ENCODE data around the gene SEMA4A.
A peak's percentile ranks its signal among the peaks of the same experiment; 100 is the strongest.
"Not testable (repeated sequence)": the region's sequence is repeated elsewhere in the genome, so short reads cannot be mapped to it uniquely, and the experiment has no call there.

SEMA4A gene

GRCh38 chr1:156195853-156196252 is 42.5 kb downstream of the SEMA4A start:
- DNase-seq, result no peak

GRCh38 chr1:156196445-156196844 is 43.1 kb downstream of the SEMA4A start:
- no peak for DNase-seq

- DNase-seq, result no peak
These were observed 45.5 kb downstream of the SEMA4A start for GRCh38 chr1:156198831-156199349.

GRCh38 chr1:156200044-156200443 is 46.7 kb downstream of the SEMA4A start:
- no peak for DNase-seq

- DNase-seq, result no peak
These were observed 49.9 kb downstream of the SEMA4A start for GRCh38 chr1:156203331-156203730.

GRCh38 chr1:156204686-156205085 is 51.3 kb downstream of the SEMA4A start:
- DNase-seq, result no peak

- no peak for DNase-seq
These were observed 57.9 kb downstream of the SEMA4A start for GRCh38 chr1:156211243-156211642.

GRCh38 chr1:156212130-156212529 is 58.7 kb downstream of the SEMA4A start:
- DNase-seq, result peak in 1 of 3 experiments; percentile 31

- DNase-seq, result peak; percentile 98 to 99 (median 98)
These were observed 59.7 kb downstream of the SEMA4A start, which contains the start of gene PMF1 for GRCh38 chr1:156212833-156213643. TSS of gene PMF1 (plus strand) at chr1:156213007. CDS start at chr1:156213016, 9 bp downstream.

GRCh38 chr1:156213644-156213966 is 60.2 kb downstream of the SEMA4A start:
- no peak for DNase-seq

GRCh38 chr1:156214024-156214748 is 60.8 kb downstream of the SEMA4A start:
- no peak for DNase-seq

- not testable (repeated sequence) for DNase-seq
These were observed 63.1 kb downstream of the SEMA4A start for GRCh38 chr1:156216361-156217086.

- DNase-seq, result no peak
These were observed 64.5 kb downstream of the SEMA4A start for GRCh38 chr1:156217871-156218270.

- no peak for DNase-seq
These were observed 66.8 kb downstream of the SEMA4A start for GRCh38 chr1:156220226-156220625.

- DNase-seq, result no peak
These were observed 68.8 kb downstream of the SEMA4A start for GRCh38 chr1:156221986-156222692.

- no peak for DNase-seq
These were observed 72.3 kb downstream of the SEMA4A start for GRCh38 chr1:156225677-156226014.

GRCh38 chr1:156226116-156226538 is 72.7 kb downstream of the SEMA4A start:
- no peak for DNase-seq

GRCh38 chr1:156226782-156227181 is 73.4 kb downstream of the SEMA4A start:
- DNase-seq, result no peak

All from NCI-H1417 (cell line).